Measurements from ENCODE around the gene C17orf58. TPM values are rescaled to one million over a fixed set of nuclear protein-coding genes. Genes with fewer than 3 reads are reported as not detected.
A peak's percentile ranks its signal among the peaks of the same experiment; 100 is the strongest.

The C17orf58 gene
- total RNA-seq, 2 experiments from 2014 or later, result 17.8 to 27.7 TPM

- BruUV-seq (replicated peaks), result no TSS peak
- H3K9me2 ChIP-seq (ENCODE audit: insufficient read depth, low read length), result no peaks in the 10 kb centered on the region
- intact Hi-C loops (cut with micrococcal nuclease; ENCODE audit: unreplicated experiment), result no loop called here
- no peaks in the 10 kb centered on the region for H3K79me2 ChIP-seq (ENCODE audit: insufficient read depth, low read depth, low read length)
- no peaks in the 10 kb centered on the region for H3K36me3 ChIP-seq (ENCODE audit: insufficient read depth, low read length)
- POLR2A ChIA-PET, result interaction anchor here (0.5 to 0.6 kb wide), 2 partner anchors 12 to 212 kb away, joined by 4 to 5 read pairs; no protein-coding TSS in a partner anchor
- H3K4me3 ChIP-seq (ENCODE audit: low read depth, low read length, poor library complexity, severe bottlenecking), result no peak overlapping the region
- peaks cover 9% of the 10 kb centered on the region for H3K4me1 ChIP-seq (ENCODE audit: insufficient read depth, low read length, poor library complexity, severe bottlenecking)
- DNase-seq (ENCODE audit: low spot score), result no peak
- H2AFZ ChIP-seq (ENCODE audit: low read length), result no peak overlapping the region
- TF ChIP-seq EZH2phosphoT487 (IDR thresholded peaks at IDR 0.05; ENCODE audit: borderline replicate concordance, low read depth, low read length) (no peak), CTCF (conservative IDR thresholded peaks at IDR 0.05; ENCODE audit: low read length) (no peak)
- no peaks in the 10 kb centered on the region for H3K9me3 ChIP-seq (ENCODE audit: low read length)
- H3K4me2 ChIP-seq (ENCODE audit: low read length), result no peak overlapping the region
- H4K20me1 ChIP-seq (ENCODE audit: insufficient read depth, low read length), result no peaks in the 10 kb centered on the region
- CTCF ChIA-PET (ENCODE audit: unreplicated experiment), result no interaction called here
- no peak overlapping the region for H3K27ac ChIP-seq (ENCODE audit: low read depth, low read length, poor library complexity, severe bottlenecking)
Observed at GRCh38 chr17:68015081-68015723, 18.9 kb upstream of the C17orf58 start.

GRCh38 chr17:68013385-68013784 lies 17.1 kb upstream of the C17orf58 start:
- ChIA-PET CTCF (ENCODE audit: unreplicated experiment) (no interaction called here), POLR2A (no interaction called here)
- H3K9me2 ChIP-seq (ENCODE audit: insufficient read depth, low read length), result no peaks in the 10 kb centered on the region
- intact Hi-C loops (cut with micrococcal nuclease; ENCODE audit: unreplicated experiment), result no loop called here
- H4K20me1 ChIP-seq (ENCODE audit: insufficient read depth, low read length), result no peaks in the 10 kb centered on the region
- no peak for DNase-seq (ENCODE audit: low spot score)
- no peaks in the 10 kb centered on the region for H3K79me2 ChIP-seq (ENCODE audit: insufficient read depth, low read depth, low read length)
- H3K4me1 ChIP-seq (ENCODE audit: insufficient read depth, low read length, poor library complexity, severe bottlenecking), result peaks cover 4% of the 10 kb centered on the region
- H3K36me3 ChIP-seq (ENCODE audit: insufficient read depth, low read length), result no peaks in the 10 kb centered on the region
- TF ChIP-seq CTCF (conservative IDR thresholded peaks at IDR 0.05; ENCODE audit: low read length) (no peak), EZH2phosphoT487 (IDR thresholded peaks at IDR 0.05; ENCODE audit: borderline replicate concordance, low read depth, low read length) (no peak)
- H3K4me3 ChIP-seq (ENCODE audit: low read depth, low read length, poor library complexity, severe bottlenecking), result no peak overlapping the region
- H2AFZ ChIP-seq (ENCODE audit: low read length), result no peak overlapping the region
- no peak overlapping the region for H3K27ac ChIP-seq (ENCODE audit: low read depth, low read length, poor library complexity, severe bottlenecking)
- no TSS peak for BruUV-seq (replicated peaks)
- no peak overlapping the region for H3K4me2 ChIP-seq (ENCODE audit: low read length)
- H3K9me3 ChIP-seq (ENCODE audit: low read length), result no peaks in the 10 kb centered on the region

GRCh38 chr17:68011199-68011665 lies 15.0 kb upstream of the C17orf58 start:
- Histone ChIP-seq H4K20me1 (ENCODE audit: insufficient read depth, low read length) (no peaks in the 10 kb centered on the region), H2AFZ (ENCODE audit: low read length) (peak overlapping the region; percentile 64; the same call in 1 of the 2 replicates), H3K27ac (ENCODE audit: low read depth, low read length, poor library complexity, severe bottlenecking) (no peak overlapping the region), H3K4me1 (ENCODE audit: insufficient read depth, low read length, poor library complexity, severe bottlenecking) (peaks cover 3% of the 10 kb centered on the region), H3K9me2 (ENCODE audit: insufficient read depth, low read length) (no peaks in the 10 kb centered on the region), H3K9me3 (ENCODE audit: low read length) (no peaks in the 10 kb centered on the region), H3K79me2 (ENCODE audit: insufficient read depth, low read depth, low read length) (no peaks in the 10 kb centered on the region), H3K36me3 (ENCODE audit: insufficient read depth, low read length) (no peaks in the 10 kb centered on the region), H3K4me2 (ENCODE audit: low read length) (peak overlapping the region; percentile 60), H3K4me3 (ENCODE audit: low read depth, low read length, poor library complexity, severe bottlenecking) (peak overlapping the region; percentile 47)
- DNase-seq (ENCODE audit: low spot score), result peak; percentile 77
- POLR2A ChIA-PET, result interaction anchor here (0.8 kb wide), 1 partner anchor 8 kb away, joined by 3 read pairs; no protein-coding TSS in a partner anchor
- TF ChIP-seq CTCF (conservative IDR thresholded peaks at IDR 0.05; ENCODE audit: low read length) (peak; percentile 94), EZH2phosphoT487 (IDR thresholded peaks at IDR 0.05; ENCODE audit: borderline replicate concordance, low read depth, low read length) (no peak)
- intact Hi-C loops (cut with micrococcal nuclease; ENCODE audit: unreplicated experiment), result loop anchor here (2.0 kb wide), 1 partner anchor 210 kb away; no protein-coding TSS in a partner anchor
- CTCF ChIA-PET (ENCODE audit: unreplicated experiment), result interaction anchor here (1.2 kb wide), 1 partner anchor 16 kb away, joined by 3 read pairs; no protein-coding TSS in a partner anchor
- no TSS peak for BruUV-seq (replicated peaks)
